Posterior cingulate gyrus (tissue), 11 donors: Measurements from ENCODE around the gene PLG.
"Not testable (repeated sequence)": the region's sequence is repeated elsewhere in the genome, so short reads cannot be mapped to it uniquely, and the experiment has no call there.

ENCODE experiments used
- DNase-seq, 10 donors: peaks; one replicate each; pipeline versions ENCODE4 v3.0.0 to v3.0.0-alpha.2; 2020 to 2021; ENCODE audit warnings: mixed read lengths in 3 of 10
- intact Hi-C: fragments of 100-400 bp; cut with DNase I; formaldehyde crosslinking; loops from one replicate; pipeline ENCODE4 v1.15.1; 2023

PLG gene

GRCh38 chr6:160768101-160768500 lies 66.1 kb downstream of the PLG start:
- intact Hi-C loops = loop anchor here (5.0 kb wide), 1 partner anchor 36 kb away; no protein-coding TSS in a partner anchor
- peak in 1 of 10 donors; percentile 72 for DNase-seq

- DNase-seq = no peak
- intact Hi-C loops = no loop called here
Observed at GRCh38 chr6:160774399-160774798, 72.4 kb downstream of the PLG start.

GRCh38 chr6:160775792-160776580 lies 73.9 kb downstream of the PLG start:
- no peak for DNase-seq
- intact Hi-C loops = no loop called here

GRCh38 chr6:160779095-160779494 lies 77.1 kb downstream of the PLG start:
- intact Hi-C loops, DNase-seq: not testable (repeated sequence)

GRCh38 chr6:160780656-160781055 lies 78.6 kb downstream of the PLG start:
- DNase-seq, intact Hi-C loops: not testable (repeated sequence)

GRCh38 chr6:160781298-160781697 lies 79.3 kb downstream of the PLG start:
- no peak for DNase-seq
- intact Hi-C loops = no loop called here

GRCh38 chr6:160782228-160782627 lies 80.2 kb downstream of the PLG start:
- DNase-seq = no peak
- intact Hi-C loops = no loop called here

GRCh38 chr6:160783741-160784140 lies 81.7 kb downstream of the PLG start:
- DNase-seq = no peak
- intact Hi-C loops = no loop called here

GRCh38 chr6:160788126-160788525 lies 86.1 kb downstream of the PLG start:
- intact Hi-C loops = not testable (repeated sequence)

GRCh38 chr6:160788806-160789205 lies 86.8 kb downstream of the PLG start:
- no peak for DNase-seq
- intact Hi-C loops = no loop called here

More at GRCh38 chr6:160788126-160788525, 86.1 kb downstream of the PLG start:
- DNase-seq = not testable (repeated sequence)

GRCh38 chr6:160789263-160790027 lies 87.4 kb downstream of the PLG start:
- no peak for DNase-seq

GRCh38 chr6:160790028-160790792 lies 88.2 kb downstream of the PLG start:
- no peak for DNase-seq
- intact Hi-C loops = no loop called here

More at GRCh38 chr6:160789263-160790027, 87.4 kb downstream of the PLG start:
- intact Hi-C loops = no loop called here

- intact Hi-C loops = no loop called here
- DNase-seq = no peak
Observed at GRCh38 chr6:160791459-160791858, 89.4 kb downstream of the PLG start.

- no peak for DNase-seq
- intact Hi-C loops = no loop called here
Observed at GRCh38 chr6:160791981-160792418, 90.0 kb downstream of the PLG start.

- intact Hi-C loops = no loop called here
- DNase-seq = no peak
Observed at GRCh38 chr6:160792708-160793107, 90.7 kb downstream of the PLG start.

- intact Hi-C loops = no loop called here
- no peak for DNase-seq
Observed at GRCh38 chr6:160793652-160794051, 91.6 kb downstream of the PLG start.

- intact Hi-C loops = no loop called here
- DNase-seq = no peak
Observed at GRCh38 chr6:160795721-160796120, 93.7 kb downstream of the PLG start.

GRCh38 chr6:160798625-160799024 lies 96.6 kb downstream of the PLG start:
- DNase-seq = no peak
- intact Hi-C loops = no loop called here

GRCh38 chr6:160799801-160800506 lies 97.9 kb downstream of the PLG start:
- intact Hi-C loops = no loop called here
- no peak for DNase-seq

- DNase-seq = no peak
- intact Hi-C loops = no loop called here
Observed at GRCh38 chr6:160801418-160801817, 99.4 kb downstream of the PLG start.
